Endodermal cell (in vitro differentiated cells): ENCODE data around the gene SUSD5. TPM values are rescaled to one million over a fixed set of nuclear protein-coding genes. Genes with fewer than 3 reads are reported as not detected.

Experiments
- DNase-seq: peaks from one replicate; pipeline ENCODE4 v3.0.0-alpha.2; 2017
- H3K27ac ChIP-seq: 2 replicates; pipeline ENCODE4 v1.5.1; 2013; ENCODE audit warnings: mild to moderate bottlenecking, low read depth, low read length, moderate library complexity
- H3K27me3 ChIP-seq: 2 replicates; pipeline ENCODE4 v1.6.1; 2013; ENCODE audit warnings: mild to moderate bottlenecking, low read length, moderate library complexity; ENCODE audit not compliant: insufficient read depth, control insufficient read depth, poor library complexity, severe bottlenecking
- H3K36me3 ChIP-seq: 2 replicates; pipeline ENCODE4 v1.7.0; 2013; ENCODE audit warnings: mild to moderate bottlenecking, low read length, moderate library complexity; ENCODE audit not compliant: control insufficient read depth, insufficient read depth
- H3K4me1 ChIP-seq: one replicate; pipeline ENCODE4 v1.7.0; 2013; ENCODE audit warnings: low read length; ENCODE audit not compliant: control insufficient read depth, insufficient read depth
- H3K4me3 ChIP-seq: 2 replicates; pipeline ENCODE4 v1.5.1; 2013; ENCODE audit warnings: mild to moderate bottlenecking, low read length, moderate library complexity
- H3K9ac ChIP-seq: 2 replicates; pipeline ENCODE4 v1.6.1; 2013; ENCODE audit warnings: mild to moderate bottlenecking, low read length, moderate library complexity; ENCODE audit not compliant: poor library complexity, severe bottlenecking; ENCODE audit errors: extremely low read depth
- H3K9me3 ChIP-seq: 2 replicates; pipeline ENCODE4 v1.6.1; 2013; ENCODE audit warnings: mild to moderate bottlenecking, low read length, moderate library complexity; ENCODE audit not compliant: control insufficient read depth
- H3K27ac Mint-ChIP-seq: 2 replicates; pipeline ENCODE4 v1.8.0; 2020; ENCODE audit warnings: mixed read lengths
- H3K27me3 Mint-ChIP-seq: 2 replicates; pipeline ENCODE4 v1.8.0; 2021; ENCODE audit warnings: mild to moderate bottlenecking, mixed read lengths; ENCODE audit not compliant: insufficient read depth
- H3K36me3 Mint-ChIP-seq: 2 replicates; pipeline ENCODE4 v1.8.0; 2020; ENCODE audit warnings: low read depth, mixed read lengths
- H3K4me1 Mint-ChIP-seq: 2 replicates; pipeline ENCODE4 v1.8.0; 2020; ENCODE audit warnings: mixed read lengths
- H3K4me3 Mint-ChIP-seq: 2 replicates; pipeline ENCODE4 v1.8.0; 2020; ENCODE audit warnings: mild to moderate bottlenecking, moderate library complexity, mixed read lengths
- H3K9me3 Mint-ChIP-seq: 2 replicates; pipeline ENCODE4 v1.8.0; 2020; ENCODE audit warnings: mild to moderate bottlenecking, mixed read lengths
- CTCF ChIP-seq: fragments of 200-600 bp; sonication (generic); conservative IDR thresholded peaks from 2 replicates; pipeline ENCODE4 v1.5.0; 2021; ENCODE audit warnings: antibody characterized with exemption, mild to moderate bottlenecking
- WGBS, 2 experiments: methylation state at CpG; one replicate each; pipeline versions ENCODE4 v1.1.5 to v1.1.7; 2013; ENCODE audit warnings: missing lambda C conversion rate in 2 of 2, mixed read lengths in 1 of 2; ENCODE audit not compliant: insufficient coverage in 1 of 2, insufficient read length in 1 of 2; 5-methylcytosine and 5-hydroxymethylcytosine counted together
- total RNA-seq, 2 donors: library from RNA; stranded (reverse); fragmentation: NEBNext Ultra II Directional in 1 of 2; extraction: Animal tissue kit (Norgen Biotek cat#: 25700) in 1 of 2; gene quantifications; 2 replicates in 1 of 2; 3 replicates in 1 of 2; pipeline ENCODE4 v1.2.1, GENCODE V29; 2021

The SUSD5 gene
- total RNA-seq, 2 donors from 2014 or later: 1.3 to 2.6 TPM

GRCh38 chr3:33105341-33105948 is 113.2 kb downstream of the SUSD5 start:
- no peaks in the 10 kb centered on the region for H3K4me1 Mint-ChIP-seq
- H3K36me3 ChIP-seq: no peaks in the 10 kb centered on the region
- no peaks in the 10 kb centered on the region for H3K9me3 Mint-ChIP-seq
- no peaks in the 10 kb centered on the region for H3K9me3 ChIP-seq
- H3K27me3 ChIP-seq: no peaks in the 10 kb centered on the region
- H3K27ac ChIP-seq: no peak overlapping the region
- no peak overlapping the region for H3K4me3 ChIP-seq
- no peaks in the 10 kb centered on the region for H3K36me3 Mint-ChIP-seq
- H3K27ac Mint-ChIP-seq: no peak overlapping the region
- H3K4me3 Mint-ChIP-seq: no peak overlapping the region
- no peaks in the 10 kb centered on the region for H3K4me1 ChIP-seq
- TF ChIP-seq CTCF: no peak
- DNase-seq: no peak
- peaks cover 9% of the 10 kb centered on the region for H3K27me3 Mint-ChIP-seq
- no peak overlapping the region for H3K9ac ChIP-seq
- WGBS, 2 experiments: 86% methylated on average over 2 to 3 of the region's 3 CpGs

- H3K4me1 Mint-ChIP-seq: no peaks in the 10 kb centered on the region
- no peaks in the 10 kb centered on the region for H3K36me3 Mint-ChIP-seq
- H3K9ac ChIP-seq: no peak overlapping the region
- peaks cover 9% of the 10 kb centered on the region for H3K27me3 Mint-ChIP-seq
- DNase-seq: no peak
- H3K4me3 ChIP-seq: no peak overlapping the region
- no peaks in the 10 kb centered on the region for H3K9me3 ChIP-seq
- no peaks in the 10 kb centered on the region for H3K27me3 ChIP-seq
- no peak overlapping the region for H3K27ac ChIP-seq
- TF ChIP-seq CTCF: no peak
- no peaks in the 10 kb centered on the region for H3K36me3 ChIP-seq
- WGBS, 2 experiments: 83 to 96% methylated on average over 2 of the region's 3 CpGs
- H3K4me3 Mint-ChIP-seq: no peak overlapping the region
- H3K27ac Mint-ChIP-seq: no peak overlapping the region
- H3K4me1 ChIP-seq: no peaks in the 10 kb centered on the region
- no peaks in the 10 kb centered on the region for H3K9me3 Mint-ChIP-seq
Measured at GRCh38 chr3:33104803-33105202, 113.8 kb downstream of the SUSD5 start.

- H3K4me3 ChIP-seq: no peak overlapping the region
- H3K4me3 Mint-ChIP-seq: no peak overlapping the region
- no peak for TF ChIP-seq CTCF
- H3K27ac Mint-ChIP-seq: no peak overlapping the region
- no peaks in the 10 kb centered on the region for H3K9me3 ChIP-seq
- no peaks in the 10 kb centered on the region for H3K27me3 ChIP-seq
- no peaks in the 10 kb centered on the region for H3K4me1 Mint-ChIP-seq
- no peak overlapping the region for H3K9ac ChIP-seq
- no peak overlapping the region for H3K27ac ChIP-seq
- no peaks in the 10 kb centered on the region for H3K4me1 ChIP-seq
- no peaks in the 10 kb centered on the region for H3K9me3 Mint-ChIP-seq
- DNase-seq: no peak
- H3K36me3 ChIP-seq: no peaks in the 10 kb centered on the region
- WGBS, 2 experiments: 90 to 100% methylated on average over 1 to 3 of the region's 3 CpGs
- peaks cover 9% of the 10 kb centered on the region for H3K27me3 Mint-ChIP-seq
- no peaks in the 10 kb centered on the region for H3K36me3 Mint-ChIP-seq
Measured at GRCh38 chr3:33103480-33103879, 115.1 kb downstream of the SUSD5 start.
